Measurements from ENCODE around the gene TAF13.

DNA sequence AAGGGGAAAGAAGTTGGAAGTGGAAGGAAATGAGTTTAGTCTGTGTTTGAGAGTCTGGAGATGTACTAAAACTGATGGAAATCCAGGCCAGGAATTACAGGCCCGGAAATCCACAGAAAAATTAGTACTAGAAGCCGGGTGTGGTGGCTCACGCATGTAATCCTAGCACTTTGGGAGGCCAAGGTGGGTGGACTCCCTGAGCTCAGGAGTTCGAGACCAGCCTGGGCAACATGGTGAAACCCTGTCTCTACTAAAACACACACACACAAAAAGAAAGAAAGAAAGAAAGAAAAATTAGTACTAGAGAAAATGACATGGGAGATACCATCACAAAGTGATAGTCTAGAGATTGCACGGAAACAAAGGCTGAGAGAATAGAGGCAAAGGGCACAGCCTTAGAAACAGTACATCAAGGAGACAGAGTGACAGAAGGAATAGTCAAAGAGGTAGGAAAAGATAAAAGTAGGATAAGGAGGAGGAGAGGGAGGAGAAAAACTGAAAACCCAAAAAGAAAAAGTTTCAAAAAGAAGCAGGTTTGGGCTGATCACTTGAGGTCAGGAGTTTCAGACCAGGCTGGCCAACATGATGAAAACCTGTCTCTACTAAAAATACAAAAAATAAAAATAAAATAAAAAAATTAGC lies 4.8 kb upstream of the TAF13 start:
- TF ChIP-seq, protein P1, sequence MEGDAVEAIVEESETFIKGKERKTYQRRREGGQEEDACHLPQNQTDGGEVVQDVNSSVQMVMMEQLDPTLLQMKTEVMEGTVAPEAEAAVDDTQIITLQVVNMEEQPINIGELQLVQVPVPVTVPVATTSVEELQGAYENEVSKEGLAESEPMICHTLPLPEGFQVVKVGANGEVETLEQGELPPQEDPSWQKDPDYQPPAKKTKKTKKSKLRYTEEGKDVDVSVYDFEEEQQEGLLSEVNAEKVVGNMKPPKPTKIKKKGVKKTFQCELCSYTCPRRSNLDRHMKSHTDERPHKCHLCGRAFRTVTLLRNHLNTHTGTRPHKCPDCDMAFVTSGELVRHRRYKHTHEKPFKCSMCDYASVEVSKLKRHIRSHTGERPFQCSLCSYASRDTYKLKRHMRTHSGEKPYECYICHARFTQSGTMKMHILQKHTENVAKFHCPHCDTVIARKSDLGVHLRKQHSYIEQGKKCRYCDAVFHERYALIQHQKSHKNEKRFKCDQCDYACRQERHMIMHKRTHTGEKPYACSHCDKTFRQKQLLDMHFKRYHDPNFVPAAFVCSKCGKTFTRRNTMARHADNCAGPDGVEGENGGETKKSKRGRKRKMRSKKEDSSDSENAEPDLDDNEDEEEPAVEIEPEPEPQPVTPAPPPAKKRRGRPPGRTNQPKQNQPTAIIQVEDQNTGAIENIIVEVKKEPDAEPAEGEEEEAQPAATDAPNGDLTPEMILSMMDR (IDR thresholded peaks at IDR 0.05), result no peak
- no peak for TF ChIP-seq POLR2A (IDR thresholded peaks at IDR 0.05)
- TF ChIP-seq POLR2AphosphoS5 (IDR thresholded peaks at IDR 0.05), result no peak

Measured in transverse colon (tissue), 4 donors.